Cardiac fibroblast (primary cell): Measurements from ENCODE around the gene RHEBL1.

Experiments
- DNase-seq, 2 donors: peaks; one replicate each; pipeline versions ENCODE4 v3.0.0 to v3.0.0-alpha.2; 2010; ENCODE audit warnings: low read depth in 2 of 2
- H3K4me3 ChIP-seq, 2 donors: replicated peaks in 1 of 2; 1 replicate in 1 of 2; 2 replicates in 1 of 2; pipeline ENCODE4 v1.5.1; 2011; ENCODE audit warnings: low read depth in 2 of 2, low read length in 2 of 2, mild to moderate bottlenecking in 2 of 2, moderate library complexity in 1 of 2
- CTCF ChIP-seq: IDR thresholded peaks from one replicate; pipeline ENCODE4 v1.5.1; 2011; ENCODE audit warnings: low read depth, mild to moderate bottlenecking, low read length, inconsistent platforms

RHEBL1 gene

GRCh38 chr12:49049566-49050224 lies 20.1 kb downstream of the RHEBL1 start:
- no peak for TF ChIP-seq CTCF
- no peak overlapping the region for H3K4me3 ChIP-seq
- DNase-seq, result peak; percentile 69 to 74

GRCh38 chr12:49048953-49049352 lies 20.8 kb downstream of the RHEBL1 start:
- no peak overlapping the region for H3K4me3 ChIP-seq
- TF ChIP-seq CTCF, result no peak
- DNase-seq, result no peak

- no peak for DNase-seq
- no peak overlapping the region for H3K4me3 ChIP-seq
- TF ChIP-seq CTCF, result no peak
Measured at GRCh38 chr12:49046129-49046895, 23.5 kb downstream of the RHEBL1 start.

GRCh38 chr12:49044660-49045059 lies 25.1 kb downstream of the RHEBL1 start:
- H3K4me3 ChIP-seq, result no peak overlapping the region
- no peak for TF ChIP-seq CTCF
- no peak for DNase-seq

GRCh38 chr12:49043856-49044258 lies 25.9 kb downstream of the RHEBL1 start:
- TF ChIP-seq CTCF, result peak; percentile 77
- DNase-seq, result peak; percentile 63 to 65

GRCh38 chr12:49043241-49043640 lies 26.5 kb downstream of the RHEBL1 start:
- no peak for DNase-seq
- TF ChIP-seq CTCF, result no peak
- H3K4me3 ChIP-seq, result no peak overlapping the region

More at GRCh38 chr12:49043856-49044258, 25.9 kb downstream of the RHEBL1 start:
- no peak overlapping the region for H3K4me3 ChIP-seq
